PC-3 (cell line): ENCODE data around the gene MSI2. TPM values are rescaled to one million over a fixed set of nuclear protein-coding genes. Genes with fewer than 3 reads are reported as not detected.
A peak's percentile ranks its signal among the peaks of the same experiment; 100 is the strongest.

Experiments used
- ATAC-seq: fragments of 200-7000 bp; cut with Tn5 transposase; 2 replicates; pipeline ENCODE4 v1.9.1; 2020; ENCODE audit warnings: mild to moderate bottlenecking, moderate library complexity
- BruUV-seq: library from RNA; stranded (reverse); fragments of 400-500 nt; replicated peaks from 2 replicates; lab custom pipeline; 2021; lab: Mats Ljungman, UMichigan
- CTCF ChIA-PET: fragments of 300-600 bp; sonication (Branson Sonifier 250); formaldehyde crosslinking; loops from one replicate; lab custom pipeline; 2022; ENCODE audit warnings: antibody characterized with exemption; lab: Charles Lee
- POLR2A ChIA-PET: fragments of 300-600 bp; sonication (Branson Sonifier 250); formaldehyde crosslinking; loops from one replicate; lab custom pipeline; 2022; ENCODE audit warnings: antibody characterized with exemption; ENCODE audit not compliant: unreplicated experiment; lab: Charles Lee
- DNase-seq: peaks from one replicate; pipeline ENCODE4 v3.0.0-alpha.2; 2015
- H2AFZ ChIP-seq: fragments of 300-600 bp; sonication (generic); 2 replicates; pipeline ENCODE4 v1.6.0; 2016; ENCODE audit warnings: antibody characterized with exemption, low read length
- H3F3A ChIP-seq: fragments of 300-600 bp; sonication (generic); one replicate; pipeline ENCODE4 v1.6.0; 2017; ENCODE audit warnings: antibody characterized with exemption, low read length, control low read depth, mild to moderate bottlenecking; ENCODE audit not compliant: unreplicated experiment
- H3K27ac ChIP-seq: fragments of 300-600 bp; sonication (generic); 2 replicates; pipeline ENCODE4 v1.5.1; 2016; ENCODE audit warnings: mild to moderate bottlenecking, low read length
- H3K27me3 ChIP-seq: fragments of 300-600 bp; sonication (generic); 2 replicates; pipeline ENCODE4 v1.6.1; 2016; ENCODE audit warnings: low read length, mixed read lengths
- H3K36me3 ChIP-seq: fragments of 300-600 bp; sonication (generic); 2 replicates; pipeline ENCODE4 v1.6.1; 2016; ENCODE audit warnings: low read depth, mixed run types, low read length, mixed read lengths
- H3K4me1 ChIP-seq: fragments of 300-600 bp; sonication (generic); 2 replicates; pipeline ENCODE4 v1.5.1; 2016; ENCODE audit warnings: low read length; ENCODE audit not compliant: insufficient read depth
- H3K4me2 ChIP-seq: fragments of 300-600 bp; sonication (generic); 2 replicates; pipeline ENCODE4 v1.6.0; 2016; ENCODE audit warnings: low read length
- H3K4me3 ChIP-seq: fragments of 300-600 bp; sonication (generic); 2 replicates; pipeline ENCODE4 v1.5.1; 2016; ENCODE audit warnings: mild to moderate bottlenecking, low read length, mixed read lengths
- H3K79me2 ChIP-seq: fragments of 300-600 bp; sonication (generic); 2 replicates; pipeline ENCODE4 v1.6.1; 2017; ENCODE audit warnings: low read length, mixed read lengths
- H3K9ac ChIP-seq: fragments of 300-600 bp; sonication (generic); 2 replicates; pipeline ENCODE4 v1.6.0; 2016; ENCODE audit warnings: mild to moderate bottlenecking, low read length
- H3K9me2 ChIP-seq: fragments of 300-600 bp; sonication (generic); replicated peaks from 2 replicates; pipeline ENCODE4 v1.6.1; 2016; ENCODE audit warnings: mixed run types, low read length, mixed read lengths
- H3K9me3 ChIP-seq: fragments of 300-600 bp; sonication (generic); 2 replicates; pipeline ENCODE4 v1.6.1; 2016; ENCODE audit warnings: low read length, mixed read lengths
- H4K20me1 ChIP-seq: fragments of 300-600 bp; sonication (generic); 2 replicates; pipeline ENCODE4 v1.6.1; 2016; ENCODE audit warnings: low read length, mixed read lengths
- EZH2 ChIP-seq: fragments of 300-600 bp; sonication (generic); IDR thresholded peaks from one replicate; pipeline ENCODE4 v1.6.1; 2017; ENCODE audit warnings: antibody characterized with exemption, mild to moderate bottlenecking, low read length; ENCODE audit not compliant: unreplicated experiment
- EZH2phosphoT487 ChIP-seq: fragments of 300-600 bp; sonication (generic); IDR thresholded peaks from 2 replicates; pipeline ENCODE4 v1.6.1; 2018; ENCODE audit warnings: mild to moderate bottlenecking, antibody characterized with exemption, low read length, borderline replicate concordance
- intact Hi-C: fragments of 100-400 bp; cut with micrococcal nuclease; formaldehyde crosslinking; loops from 2 replicates; pipeline ENCODE4 v1.9.0; 2023
- total RNA-seq: library from RNA; depleted of rRNA; stranded (reverse); fragments of >200 nt; gene quantifications from 2 replicates; pipeline ENCODE4 v1.2.3, GENCODE V29; 2014
- TF ChIP-seq, protein P1 (sequence below): fragments of 300-600 bp; sonication (generic); conservative IDR thresholded peaks from 2 replicates; pipeline ENCODE4 v1.5.1; 2017; ENCODE audit warnings: antibody characterized with exemption, low read depth, mild to moderate bottlenecking, low read length

MSI2 gene
- total RNA-seq, 1 experiment from 2014 or later, result 54.7 TPM

- DNase-seq (no peak), ATAC-seq (no peak)
- Histone ChIP-seq H3K4me2 (no peak overlapping the region), H3K27me3 (no peaks in the 10 kb centered on the region), H3K4me3 (no peak overlapping the region), H3K79me2 (peaks cover 23% of the 10 kb centered on the region), H3K27ac (peak overlapping the region; percentile 86), H4K20me1 (no peaks in the 10 kb centered on the region), H3K9ac (peak overlapping the region; percentile 56), H3F3A (no peaks in the 10 kb centered on the region), H3K9me3 (no peaks in the 10 kb centered on the region), H2AFZ (no peak overlapping the region), H3K36me3 (no peaks in the 10 kb centered on the region), H3K9me2 (no peaks in the 10 kb centered on the region), H3K4me1 (peaks cover 59% of the 10 kb centered on the region)
- CTCF ChIA-PET, result no interaction called here
- intact Hi-C loops, result loop anchor here (2.0 to 5.0 kb wide), 2 partner anchors 51 to 166 kb away; partner anchors contain the start of gene MSI2
- POLR2A ChIA-PET, result no interaction called here
- TF ChIP-seq EZH2 (no peak), EZH2phosphoT487 (no peak)
- TF ChIP-seq, protein P1, sequence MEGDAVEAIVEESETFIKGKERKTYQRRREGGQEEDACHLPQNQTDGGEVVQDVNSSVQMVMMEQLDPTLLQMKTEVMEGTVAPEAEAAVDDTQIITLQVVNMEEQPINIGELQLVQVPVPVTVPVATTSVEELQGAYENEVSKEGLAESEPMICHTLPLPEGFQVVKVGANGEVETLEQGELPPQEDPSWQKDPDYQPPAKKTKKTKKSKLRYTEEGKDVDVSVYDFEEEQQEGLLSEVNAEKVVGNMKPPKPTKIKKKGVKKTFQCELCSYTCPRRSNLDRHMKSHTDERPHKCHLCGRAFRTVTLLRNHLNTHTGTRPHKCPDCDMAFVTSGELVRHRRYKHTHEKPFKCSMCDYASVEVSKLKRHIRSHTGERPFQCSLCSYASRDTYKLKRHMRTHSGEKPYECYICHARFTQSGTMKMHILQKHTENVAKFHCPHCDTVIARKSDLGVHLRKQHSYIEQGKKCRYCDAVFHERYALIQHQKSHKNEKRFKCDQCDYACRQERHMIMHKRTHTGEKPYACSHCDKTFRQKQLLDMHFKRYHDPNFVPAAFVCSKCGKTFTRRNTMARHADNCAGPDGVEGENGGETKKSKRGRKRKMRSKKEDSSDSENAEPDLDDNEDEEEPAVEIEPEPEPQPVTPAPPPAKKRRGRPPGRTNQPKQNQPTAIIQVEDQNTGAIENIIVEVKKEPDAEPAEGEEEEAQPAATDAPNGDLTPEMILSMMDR, result no peak
- no TSS peak for BruUV-seq
Measured at GRCh38 chr17:57423541-57423940, 167.2 kb downstream of the MSI2 start.

DNA sequence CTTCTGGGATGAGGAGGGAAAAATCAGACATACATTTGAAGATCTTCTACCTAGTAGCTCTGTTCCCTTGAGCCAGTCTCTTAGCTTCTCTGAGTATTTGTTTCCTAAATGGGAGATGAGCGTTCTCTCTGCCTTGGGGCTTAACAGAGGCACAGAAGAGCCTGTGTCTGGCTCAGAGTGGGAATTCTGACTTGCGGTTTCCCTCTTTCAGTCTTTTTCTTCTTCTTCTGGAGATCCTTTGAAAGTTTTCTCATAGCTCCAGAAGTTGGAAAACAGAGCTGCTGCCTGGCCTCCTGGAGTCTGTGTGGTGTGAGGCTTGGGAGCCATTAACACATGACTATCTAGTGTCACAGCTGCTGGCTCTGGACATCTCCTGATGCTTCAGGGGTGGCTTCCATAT, 167.9 kb downstream of the MSI2 start:
- CTCF ChIA-PET, result interaction anchor here (0.8 kb wide), 1 partner anchor 265 kb away, joined by 3 read pairs; no protein-coding TSS in a partner anchor
- intact Hi-C loops, result loop anchor here (5.0 kb wide), 1 partner anchor 167 kb away; the partner anchor contains the start of gene MSI2

More for the DNA sequence above, 167.9 kb downstream of the MSI2 start:
- Histone ChIP-seq H3K9me2 (no peaks in the 10 kb centered on the region), H3K36me3 (no peaks in the 10 kb centered on the region), H3K4me3 (no peak overlapping the region), H3K9ac (peak overlapping the region; percentile 56), H3K79me2 (peaks cover 23% of the 10 kb centered on the region), H2AFZ (no peak overlapping the region), H3F3A (no peaks in the 10 kb centered on the region), H3K4me1 (peaks cover 59% of the 10 kb centered on the region), H4K20me1 (no peaks in the 10 kb centered on the region), H3K27ac (peak overlapping the region; percentile 86), H3K9me3 (no peaks in the 10 kb centered on the region), H3K27me3 (no peaks in the 10 kb centered on the region), H3K4me2 (peak overlapping the region; percentile 15)
- no peak for ATAC-seq
- no peak for DNase-seq
- TF ChIP-seq EZH2 (no peak), EZH2phosphoT487 (no peak)
- TF ChIP-seq, protein P1, result no peak
- POLR2A ChIA-PET, result interaction anchor here (0.6 kb wide), 1 partner anchor 14 kb away, joined by 15 read pairs; no protein-coding TSS in a partner anchor
- TSS peak; percentile 84 for BruUV-seq
